IPS-20b (cell line): Measurements from ENCODE around the gene ATP8A2.

Experiments
- H3K27ac ChIP-seq: one replicate; pipeline ENCODE4 v1.5.1; 2013; ENCODE audit warnings: low read length
- H3K27me3 ChIP-seq: 2 replicates; pipeline ENCODE4 v1.6.1; 2013; ENCODE audit warnings: mild to moderate bottlenecking, low read length, inconsistent platforms; ENCODE audit not compliant: insufficient read depth
- H3K36me3 ChIP-seq: 2 replicates; pipeline ENCODE4 v1.6.1; 2013; ENCODE audit warnings: low read depth, mild to moderate bottlenecking, inconsistent platforms, low read length, moderate library complexity; ENCODE audit not compliant: insufficient read depth
- H3K4me1 ChIP-seq: 2 replicates; pipeline ENCODE4 v1.6.1; 2013; ENCODE audit warnings: mild to moderate bottlenecking, control low read depth, inconsistent platforms, low read length, moderate library complexity; ENCODE audit not compliant: insufficient read depth
- H3K4me3 ChIP-seq: 2 replicates; pipeline ENCODE4 v1.5.1; 2013; ENCODE audit warnings: mild to moderate bottlenecking, low read length, inconsistent platforms
- H3K9ac ChIP-seq: 2 replicates; pipeline ENCODE4 v1.6.1; 2013; ENCODE audit warnings: low read depth, mild to moderate bottlenecking, inconsistent platforms, low read length, moderate library complexity
- H3K9me3 ChIP-seq: 2 replicates; pipeline ENCODE4 v1.6.1; 2013; ENCODE audit warnings: mild to moderate bottlenecking, low read depth, low read length, inconsistent platforms; ENCODE audit not compliant: insufficient read depth

ATP8A2 gene

DNA sequence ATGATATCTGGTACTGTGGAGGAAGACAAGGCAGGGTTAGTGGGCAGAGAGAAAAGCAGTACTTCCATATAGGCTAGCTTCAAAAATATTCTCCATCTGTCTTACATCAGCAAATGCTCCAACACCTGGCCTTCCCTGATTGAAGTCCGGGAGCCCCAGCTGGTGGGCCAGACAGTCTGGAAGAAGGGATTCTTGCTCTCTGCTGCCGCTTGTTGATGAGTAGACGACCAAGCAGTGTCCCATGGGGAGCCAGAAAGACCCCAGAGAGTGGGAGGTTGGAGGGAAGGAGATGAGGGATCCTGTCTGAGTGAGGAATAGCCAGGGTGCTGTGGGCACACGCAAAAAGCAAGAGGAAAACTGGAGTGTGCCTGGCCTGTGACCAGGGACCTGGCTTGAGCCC lies 95.1 kb downstream of the ATP8A2 start:
- Histone ChIP-seq H3K9me3 (no peaks in the 10 kb centered on the region), H3K27ac (no peak overlapping the region), H3K36me3 (no peaks in the 10 kb centered on the region), H3K4me3 (no peak overlapping the region), H3K4me1 (no peaks in the 10 kb centered on the region), H3K9ac (no peak overlapping the region), H3K27me3 (peaks cover 41% of the 10 kb centered on the region)

- peak overlapping the region; percentile 89 for H3K4me3 ChIP-seq
- H3K4me1 ChIP-seq: no peaks in the 10 kb centered on the region
- peaks cover 41% of the 10 kb centered on the region for H3K27me3 ChIP-seq
- H3K9me3 ChIP-seq: no peaks in the 10 kb centered on the region
- H3K9ac ChIP-seq: peak overlapping the region; percentile 61; the same call in 1 of the 2 replicates
- no peaks in the 10 kb centered on the region for H3K36me3 ChIP-seq
- H3K27ac ChIP-seq: no peak overlapping the region
Observed at GRCh38 chr13:25468325-25469168, 96.8 kb downstream of the ATP8A2 start.

DNA sequence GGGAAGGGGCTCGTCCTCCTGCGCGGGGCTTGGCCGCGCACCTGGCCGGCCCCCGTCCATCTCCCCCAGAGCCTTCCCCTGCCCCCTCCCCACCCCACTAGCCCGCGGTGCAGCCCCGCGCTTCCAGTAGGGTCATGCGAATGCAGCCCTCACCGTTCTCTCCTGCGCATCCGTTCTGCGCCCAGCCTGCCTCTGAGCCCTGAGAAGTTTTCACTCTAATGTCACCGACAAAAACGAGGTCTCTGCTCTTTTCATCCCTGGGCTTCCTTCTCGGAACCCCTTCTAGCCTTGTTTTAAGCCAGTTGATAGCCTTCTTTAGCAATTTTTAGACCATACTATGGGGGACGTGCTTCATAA lies 97.4 kb downstream of the ATP8A2 start:
- Histone ChIP-seq H3K9ac (peak overlapping the region; percentile 68; the same call in 1 of the 2 replicates), H3K36me3 (no peaks in the 10 kb centered on the region), H3K4me1 (no peaks in the 10 kb centered on the region), H3K4me3 (peak overlapping the region; percentile 89), H3K9me3 (no peaks in the 10 kb centered on the region), H3K27me3 (peaks cover 41% of the 10 kb centered on the region), H3K27ac (no peak overlapping the region)

DNA sequence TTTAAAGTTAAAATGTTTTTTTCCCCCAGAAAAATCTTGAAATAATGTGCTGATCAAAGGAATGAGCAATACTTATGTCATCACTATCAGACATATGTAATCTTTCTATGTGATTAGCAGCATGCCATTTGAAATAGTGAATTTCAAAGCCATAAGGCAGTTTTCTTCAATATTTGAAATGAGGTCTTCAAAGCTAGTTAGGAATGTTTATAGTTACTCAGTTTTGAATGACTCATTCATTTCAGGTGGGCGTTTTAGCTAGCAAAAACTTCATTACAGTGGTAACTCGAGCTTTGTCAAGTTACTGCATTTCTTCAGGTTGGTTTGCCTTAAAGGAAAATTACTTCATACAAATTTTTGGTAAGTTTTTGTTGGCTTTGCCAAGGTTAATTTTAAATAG lies 102.1 kb downstream of the ATP8A2 start:
- H3K4me1 ChIP-seq: peaks cover 9% of the 10 kb centered on the region; the same call in 1 of the 2 replicates
- no peaks in the 10 kb centered on the region for H3K36me3 ChIP-seq
- no peak overlapping the region for H3K9ac ChIP-seq
- H3K9me3 ChIP-seq: no peaks in the 10 kb centered on the region
- H3K4me3 ChIP-seq: no peak overlapping the region
- no peak overlapping the region for H3K27ac ChIP-seq
- H3K27me3 ChIP-seq: peaks cover 21% of the 10 kb centered on the region

GRCh38 chr13:25478186-25478585 lies 106.4 kb downstream of the ATP8A2 start:
- H3K27ac ChIP-seq: peak overlapping the region; percentile 18

DNA sequence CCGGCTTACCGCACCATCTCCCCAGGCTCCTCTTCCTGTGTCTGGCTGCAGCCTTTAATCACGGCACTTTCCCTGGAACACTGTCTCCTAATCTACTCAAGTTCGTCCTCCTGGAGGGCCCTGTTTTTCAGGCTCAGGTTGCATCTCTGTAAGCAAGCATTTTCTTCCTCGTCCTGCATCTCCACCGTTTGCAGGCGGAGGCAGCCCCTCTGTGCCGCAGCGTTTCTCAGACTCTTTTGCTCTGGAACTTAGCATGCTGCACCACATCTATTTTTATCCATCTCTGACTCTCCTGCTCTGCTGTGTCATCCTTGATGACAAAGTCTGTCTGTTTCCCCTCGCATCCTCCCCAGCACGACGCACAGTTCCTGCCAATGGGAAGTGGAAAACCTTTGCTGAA lies 117.5 kb downstream of the ATP8A2 start:
- H3K27me3 ChIP-seq: no peaks in the 10 kb centered on the region
- no peak overlapping the region for H3K4me3 ChIP-seq
- no peaks in the 10 kb centered on the region for H3K9me3 ChIP-seq

More at GRCh38 chr13:25478186-25478585, 106.4 kb downstream of the ATP8A2 start:
- H3K4me3 ChIP-seq: peak overlapping the region; percentile 32; the same call in 1 of the 2 replicates
- peaks cover 9% of the 10 kb centered on the region; the same call in 1 of the 2 replicates for H3K4me1 ChIP-seq
- H3K9ac ChIP-seq: peak overlapping the region; percentile 41; the same call in 1 of the 2 replicates
- H3K36me3 ChIP-seq: no peaks in the 10 kb centered on the region
- no peaks in the 10 kb centered on the region; the same call in none of the 2 replicates for H3K9me3 ChIP-seq
- H3K27me3 ChIP-seq: no peaks in the 10 kb centered on the region

GRCh38 chr13:25490236-25490635 lies 118.5 kb downstream of the ATP8A2 start:
- Histone ChIP-seq H3K9ac (no peak overlapping the region), H3K4me1 (peaks cover 12% of the 10 kb centered on the region; the same call in 1 of the 2 replicates), H3K27me3 (no peaks in the 10 kb centered on the region), H3K9me3 (no peaks in the 10 kb centered on the region), H3K36me3 (no peaks in the 10 kb centered on the region), H3K27ac (no peak overlapping the region), H3K4me3 (no peak overlapping the region)

More for the DNA sequence above, 117.5 kb downstream of the ATP8A2 start:
- Histone ChIP-seq H3K27ac (no peak overlapping the region), H3K9ac (no peak overlapping the region), H3K4me1 (peaks cover 10% of the 10 kb centered on the region; the same call in 1 of the 2 replicates), H3K36me3 (no peaks in the 10 kb centered on the region)

- Histone ChIP-seq H3K9me3 (no peaks in the 10 kb centered on the region), H3K27me3 (no peaks in the 10 kb centered on the region)
Observed at GRCh38 chr13:25493931-25494640, 122.3 kb downstream of the ATP8A2 start.

DNA sequence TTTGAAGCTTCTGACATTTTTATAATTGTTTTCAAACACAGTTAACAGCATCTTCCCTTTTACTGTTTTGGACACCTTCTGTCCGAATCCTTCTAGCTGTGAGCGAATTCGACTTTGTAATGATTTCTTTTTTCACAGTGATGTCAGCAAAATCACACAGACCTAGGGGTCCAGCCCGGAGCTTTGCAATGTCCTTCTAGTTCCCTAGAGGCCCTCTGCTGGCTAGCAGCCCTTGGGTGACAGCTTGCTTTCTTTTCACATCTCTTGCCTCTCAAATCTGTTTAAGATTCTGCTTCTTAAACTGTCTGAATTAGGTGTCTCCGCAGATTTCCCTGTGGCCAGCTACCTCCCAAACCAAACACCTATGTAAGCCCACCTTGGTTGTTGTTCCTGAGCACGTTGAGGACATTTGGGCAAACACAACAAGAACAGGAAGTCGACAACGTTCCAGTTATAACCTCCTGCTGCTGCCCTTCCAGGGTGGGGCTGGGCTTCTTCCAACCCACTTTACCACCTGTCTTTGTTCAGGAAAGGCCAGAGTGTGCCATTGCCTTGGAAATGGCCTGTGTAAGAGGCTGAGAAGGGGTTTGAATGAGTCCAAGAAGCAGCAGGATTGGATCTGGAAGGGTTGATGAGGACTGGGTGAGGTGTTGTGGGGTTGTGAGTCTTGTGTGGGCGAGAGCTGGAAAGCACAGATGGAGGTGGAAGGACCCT lies 123.1 kb downstream of the ATP8A2 start:
- Histone ChIP-seq H3K9me3 (no peaks in the 10 kb centered on the region), H3K4me1 (peaks cover 2% of the 10 kb centered on the region; the same call in 1 of the 2 replicates), H3K27ac (no peak overlapping the region), H3K36me3 (no peaks in the 10 kb centered on the region), H3K9ac (no peak overlapping the region), H3K27me3 (no peaks in the 10 kb centered on the region), H3K4me3 (no peak overlapping the region)

More at GRCh38 chr13:25493931-25494640, 122.3 kb downstream of the ATP8A2 start:
- no peak overlapping the region for H3K4me3 ChIP-seq
- H3K9ac ChIP-seq: no peak overlapping the region
- H3K27ac ChIP-seq: no peak overlapping the region
- H3K4me1 ChIP-seq: peaks cover 8% of the 10 kb centered on the region; the same call in 1 of the 2 replicates
- no peaks in the 10 kb centered on the region for H3K36me3 ChIP-seq

DNA sequence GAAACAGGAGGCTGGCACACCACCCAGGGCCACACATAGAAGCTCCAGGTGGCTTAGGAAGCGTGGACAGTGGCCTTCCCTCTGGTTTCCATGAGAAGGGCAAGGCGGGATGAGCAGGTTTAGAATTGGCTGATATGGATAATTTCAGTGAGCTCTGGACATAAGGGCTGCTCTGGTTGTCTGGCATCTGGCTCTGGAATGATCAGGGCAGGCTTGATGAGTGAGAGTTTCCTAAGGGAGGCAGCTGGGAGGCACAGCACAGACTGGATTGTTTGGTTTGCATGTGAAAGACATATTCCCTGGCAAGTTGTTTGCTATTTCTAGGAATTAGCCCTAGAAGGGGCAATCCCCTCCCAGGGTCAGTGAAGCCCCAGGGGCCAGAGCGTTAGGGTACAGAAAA lies 129.5 kb downstream of the ATP8A2 start:
- no peaks in the 10 kb centered on the region for H3K36me3 ChIP-seq
- no peak overlapping the region for H3K9ac ChIP-seq
- 0 out of 2 replicates have a peak, but pooled peaks cover 2% of the 10 kb centered on the region for H3K4me1 ChIP-seq
- H3K4me3 ChIP-seq: no peak overlapping the region
- H3K27me3 ChIP-seq: no peaks in the 10 kb centered on the region
- no peaks in the 10 kb centered on the region for H3K9me3 ChIP-seq
- H3K27ac ChIP-seq: no peak overlapping the region

DNA sequence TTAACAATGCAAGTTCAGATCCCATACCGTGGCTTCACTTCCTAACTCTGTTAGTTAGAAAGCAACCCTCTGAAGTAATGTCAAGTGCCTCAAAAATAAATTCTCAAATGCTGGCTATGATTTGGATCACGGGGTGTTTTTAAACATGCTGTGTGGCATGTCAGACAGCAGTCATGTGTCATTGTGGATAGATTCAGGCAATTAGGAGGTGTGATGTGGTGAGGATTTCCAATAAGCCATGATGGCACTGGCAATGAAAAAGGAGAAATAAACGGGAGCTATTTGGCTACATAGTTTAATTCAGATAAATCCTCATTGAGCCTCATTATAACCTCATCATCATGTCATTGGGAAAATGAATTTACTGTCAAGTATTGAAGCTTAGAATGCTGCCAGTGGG lies 130.3 kb downstream of the ATP8A2 start:
- Histone ChIP-seq H3K4me3 (no peak overlapping the region), H3K27me3 (no peaks in the 10 kb centered on the region), H3K4me1 (0 out of 2 replicates have a peak, but pooled peaks cover 2% of the 10 kb centered on the region), H3K9ac (no peak overlapping the region), H3K27ac (no peak overlapping the region), H3K9me3 (no peaks in the 10 kb centered on the region), H3K36me3 (no peaks in the 10 kb centered on the region)
